OCI-LY1 (cell line): ENCODE data around the gene LRRC8D.

Experiments
- H2AFZ ChIP-seq: fragments of 200-600 bp; sonication (generic), shearing (Covaris generic); 2 replicates; pipeline ENCODE4 v1.6.0; 2014; ENCODE audit warnings: antibody characterized with exemption, mild to moderate bottlenecking, low read length
- H3F3A ChIP-seq: fragments of 200-600 bp; sonication (generic), shearing (Covaris generic); 2 replicates; pipeline ENCODE4 v1.6.0; 2014; ENCODE audit warnings: mild to moderate bottlenecking, antibody characterized with exemption, low read length, moderate library complexity; ENCODE audit not compliant: insufficient read depth
- H3K27ac ChIP-seq: fragments of 200-600 bp; sonication (generic); 2 replicates; pipeline ENCODE4 v1.5.1; 2014; ENCODE audit warnings: low read length, mixed run types, mild to moderate bottlenecking, low read depth; ENCODE audit not compliant: poor library complexity, severe bottlenecking
- H3K27me3 ChIP-seq: fragments of 200-600 bp; sonication (generic); 2 replicates; pipeline ENCODE4 v1.6.0; 2014; ENCODE audit warnings: antibody characterized with exemption, mild to moderate bottlenecking, low read length, moderate library complexity; ENCODE audit not compliant: insufficient read depth
- H3K36me3 ChIP-seq: fragments of 200-600 bp; sonication (generic); 2 replicates; pipeline ENCODE4 v1.6.1; 2014; ENCODE audit warnings: mild to moderate bottlenecking, antibody characterized with exemption, low read length, moderate library complexity, mixed read lengths; ENCODE audit not compliant: insufficient read depth
- H3K4me1 ChIP-seq: fragments of 200-600 bp; sonication (generic); 2 replicates; pipeline ENCODE4 v1.5.1; 2014; ENCODE audit warnings: mild to moderate bottlenecking, low read length, moderate library complexity; ENCODE audit not compliant: insufficient read depth, severe bottlenecking
- H3K4me2 ChIP-seq: fragments of 200-600 bp; sonication (generic), shearing (Covaris generic); 2 replicates; pipeline ENCODE4 v1.6.1; 2014; ENCODE audit warnings: low read length
- H3K4me3 ChIP-seq: fragments of 200-600 bp; sonication (generic); 2 replicates; pipeline ENCODE4 v1.5.1; 2014; ENCODE audit warnings: low read length, low read depth, mild to moderate bottlenecking, mixed read lengths; ENCODE audit not compliant: poor library complexity, severe bottlenecking
- H3K79me2 ChIP-seq: fragments of 200-600 bp; shearing (Covaris generic); 2 replicates; pipeline ENCODE4 v1.6.1; 2016; ENCODE audit warnings: mixed run types, low read length, mixed read lengths; ENCODE audit not compliant: insufficient read depth
- H3K9ac ChIP-seq: fragments of 200-600 bp; sonication (generic), shearing (Covaris generic); 2 replicates; pipeline ENCODE4 v1.6.1; 2014; ENCODE audit warnings: mild to moderate bottlenecking, low read length, mixed read lengths
- H3K9me2 ChIP-seq: fragments of 200-600 bp; sonication (generic), shearing (Covaris generic); 2 replicates; pipeline ENCODE4 v1.6.1; 2014; ENCODE audit warnings: low read depth, mild to moderate bottlenecking, low read length, mixed read lengths
- H3K9me3 ChIP-seq: fragments of 200-600 bp; shearing (Covaris generic); 2 replicates; pipeline ENCODE4 v1.6.1; 2014; ENCODE audit warnings: low read length, mixed read lengths
- H4K20me1 ChIP-seq: fragments of 200-600 bp; sonication (generic), shearing (Covaris generic); 2 replicates; pipeline ENCODE4 v1.6.0; 2016; ENCODE audit warnings: mild to moderate bottlenecking, low read length; ENCODE audit not compliant: insufficient read depth
- CTCF ChIP-seq: fragments of 200-600 bp; sonication (generic), shearing (Covaris generic); IDR thresholded peaks from 2 replicates; pipeline ENCODE4 v1.5.1; 2017; ENCODE audit warnings: mild to moderate bottlenecking, antibody characterized with exemption, low read length, moderate library complexity, mixed read lengths
- EZH2 ChIP-seq: fragments of 200-600 bp; sonication (generic), shearing (Covaris generic); IDR thresholded peaks from 2 replicates; pipeline ENCODE4 v1.8.0; 2017; ENCODE audit warnings: borderline replicate concordance, mixed run types, mild to moderate bottlenecking, antibody characterized with exemption, low read length, moderate library complexity, mixed read lengths

The LRRC8D gene

GRCh38 chr1:89973471-89974127 is 152.8 kb downstream of the LRRC8D start:
- Histone ChIP-seq H3F3A (no peaks in the 10 kb centered on the region), H2AFZ (no peak overlapping the region), H3K9me3 (no peaks in the 10 kb centered on the region), H3K79me2 (no peaks in the 10 kb centered on the region), H3K9me2 (no peaks in the 10 kb centered on the region), H3K4me1 (no peaks in the 10 kb centered on the region), H3K4me3 (no peak overlapping the region), H4K20me1 (no peaks in the 10 kb centered on the region), H3K4me2 (no peak overlapping the region), H3K27ac (no peak overlapping the region), H3K36me3 (no peaks in the 10 kb centered on the region), H3K9ac (no peak overlapping the region), H3K27me3 (no peaks in the 10 kb centered on the region)
- no peak for TF ChIP-seq EZH2
- no peak for TF ChIP-seq CTCF

- Histone ChIP-seq H2AFZ (no peak overlapping the region), H3K27me3 (no peaks in the 10 kb centered on the region), H3K4me2 (no peak overlapping the region), H3K79me2 (no peaks in the 10 kb centered on the region), H3K9me3 (no peaks in the 10 kb centered on the region), H4K20me1 (no peaks in the 10 kb centered on the region), H3K27ac (no peak overlapping the region), H3K4me3 (no peak overlapping the region), H3K9ac (no peak overlapping the region), H3F3A (no peaks in the 10 kb centered on the region), H3K9me2 (no peaks in the 10 kb centered on the region), H3K4me1 (no peaks in the 10 kb centered on the region), H3K36me3 (no peaks in the 10 kb centered on the region)
- no peak for TF ChIP-seq EZH2
- TF ChIP-seq CTCF: no peak
Observed at GRCh38 chr1:89974256-89974655, 153.4 kb downstream of the LRRC8D start.

GRCh38 chr1:89974696-89975470 is 154.1 kb downstream of the LRRC8D start:
- H3F3A ChIP-seq: no peaks in the 10 kb centered on the region
- H3K27ac ChIP-seq: no peak overlapping the region
- no peaks in the 10 kb centered on the region for H3K9me3 ChIP-seq
- no peaks in the 10 kb centered on the region for H3K79me2 ChIP-seq
- no peaks in the 10 kb centered on the region for H3K9me2 ChIP-seq
- no peak overlapping the region for H3K4me3 ChIP-seq
- no peaks in the 10 kb centered on the region for H3K4me1 ChIP-seq
- H4K20me1 ChIP-seq: no peaks in the 10 kb centered on the region
- no peak overlapping the region for H3K9ac ChIP-seq
- no peak overlapping the region for H2AFZ ChIP-seq
- H3K36me3 ChIP-seq: no peaks in the 10 kb centered on the region
- H3K4me2 ChIP-seq: no peak overlapping the region
- TF ChIP-seq CTCF: no peak
- no peak for TF ChIP-seq EZH2
- H3K27me3 ChIP-seq: no peaks in the 10 kb centered on the region
